Karpas-422 (cell line): ENCODE measurements around the gene SPINK14. TPM values are rescaled to one million over a fixed set of nuclear protein-coding genes. Genes with fewer than 3 reads are reported as not detected.

Source experiments
- DNase-seq: peaks from one replicate; pipeline ENCODE4 v3.0.0-alpha.2; 2015
- H2AFZ ChIP-seq: fragments of 200-600 bp; sonication (generic); 2 replicates; pipeline ENCODE4 v1.6.1; 2014; ENCODE audit warnings: antibody characterized with exemption, low read length, mixed read lengths
- H3K27ac ChIP-seq: fragments of 200-600 bp; sonication (generic); 2 replicates; pipeline ENCODE4 v1.5.1; 2014; ENCODE audit warnings: mild to moderate bottlenecking, low read length, moderate library complexity
- H3K27me3 ChIP-seq: fragments of 200-600 bp; sonication (generic); 2 replicates; pipeline ENCODE4 v1.6.1; 2014; ENCODE audit warnings: low read length, mixed read lengths
- H3K36me3 ChIP-seq: fragments of 200-600 bp; sonication (generic); 2 replicates; pipeline ENCODE4 v1.6.1; 2014; ENCODE audit warnings: low read length, mixed read lengths; ENCODE audit not compliant: insufficient read depth
- H3K4me1 ChIP-seq: fragments of 200-600 bp; sonication (generic); 2 replicates; pipeline ENCODE4 v1.6.1; 2014; ENCODE audit warnings: mild to moderate bottlenecking, low read length, mixed read lengths
- H3K4me2 ChIP-seq: fragments of 200-600 bp; sonication (generic); 2 replicates; pipeline ENCODE4 v1.6.1; 2014; ENCODE audit warnings: low read length, low read depth, mild to moderate bottlenecking; ENCODE audit not compliant: poor library complexity, severe bottlenecking
- H3K4me3 ChIP-seq: fragments of 200-600 bp; sonication (generic); 2 replicates; pipeline ENCODE4 v1.5.1; 2014; ENCODE audit warnings: mild to moderate bottlenecking, antibody characterized with exemption, low read length, mixed read lengths
- H3K79me2 ChIP-seq: fragments of 200-600 bp; sonication (generic); 2 replicates; pipeline ENCODE4 v1.6.1; 2014; ENCODE audit warnings: mild to moderate bottlenecking, low read length, mixed read lengths
- H3K9ac ChIP-seq: fragments of 200-600 bp; sonication (generic); 2 replicates; pipeline ENCODE4 v1.6.0; 2014; ENCODE audit warnings: low read length
- H3K9me2 ChIP-seq: fragments of 200-600 bp; sonication (generic), shearing (Covaris generic); replicated peaks from 2 replicates; pipeline ENCODE4 v1.6.0; 2014; ENCODE audit warnings: mild to moderate bottlenecking, low read length, moderate library complexity; ENCODE audit not compliant: insufficient read depth
- H3K9me3 ChIP-seq: fragments of 300-700, 200-600 bp; sonication (generic); 2 replicates; pipeline ENCODE4 v1.6.1; 2014; ENCODE audit warnings: low read length, mixed read lengths
- H4K20me1 ChIP-seq: fragments of 200-600 bp; sonication (generic); 2 replicates; pipeline ENCODE4 v1.6.1; 2014; ENCODE audit warnings: mild to moderate bottlenecking, antibody characterized with exemption, low read length, low read depth; ENCODE audit not compliant: insufficient read depth
- total RNA-seq: library from RNA; depleted of rRNA; stranded (reverse); fragments of >200 nt; shearing (Covaris generic); gene quantifications from 2 replicates; pipeline ENCODE4 v1.2.3, GENCODE V29; 2014; ENCODE audit warnings: low replicate concordance; rRNA removed

SPINK14 gene
- not detected in 2 replicates for total RNA-seq

GRCh38 chr5:148168246-148168645, at the start of gene SPINK14:
Gene SPINK14, plus strand, starts transcription at chr5:148168546. Its CDS starts 1,187 bp downstream, at chr5:148169733.
- no peaks in the 10 kb centered on the region for H4K20me1 ChIP-seq
- no peaks in the 10 kb centered on the region for H3K79me2 ChIP-seq
- no peaks in the 10 kb centered on the region for H3K9me2 ChIP-seq
- no peak within 1 kb of the TSS for H3K27ac ChIP-seq
- no peak within 1 kb of the TSS for H3K4me3 ChIP-seq
- no peaks in the 10 kb centered on the region for H3K36me3 ChIP-seq
- no peak for DNase-seq
- no peak within 1 kb of the TSS for H3K4me2 ChIP-seq
- no peaks in the 10 kb centered on the region for H3K4me1 ChIP-seq
- no peak within 1 kb of the TSS for H3K9ac ChIP-seq
- no peaks in the 10 kb centered on the region for H3K27me3 ChIP-seq
- no peaks in the 10 kb centered on the region for H3K9me3 ChIP-seq
- no peak within 1 kb of the TSS for H2AFZ ChIP-seq

- Histone ChIP-seq H3K4me3 (no peak overlapping the region), H3K27ac (no peak overlapping the region), H3K27me3 (no peaks in the 10 kb centered on the region), H3K4me2 (no peak overlapping the region), H3K79me2 (no peaks in the 10 kb centered on the region), H3K9ac (no peak overlapping the region), H4K20me1 (no peaks in the 10 kb centered on the region), H3K9me2 (no peaks in the 10 kb centered on the region), H3K4me1 (peaks cover 5% of the 10 kb centered on the region), H2AFZ (no peak overlapping the region), H3K9me3 (no peaks in the 10 kb centered on the region), H3K36me3 (no peaks in the 10 kb centered on the region)
- no peak for DNase-seq
Measured at GRCh38 chr5:148120317-148120716, 48.0 kb upstream of the SPINK14 start.

- Histone ChIP-seq H3K9me2 (no peaks in the 10 kb centered on the region), H3K9me3 (no peaks in the 10 kb centered on the region), H3K4me3 (peak overlapping the region; percentile 1; the same call in 1 of the 2 replicates), H3K9ac (0 out of 2 replicates have a peak overlapping the region, but pooled peaks have one; percentile 23), H3K79me2 (no peaks in the 10 kb centered on the region), H3K36me3 (no peaks in the 10 kb centered on the region), H4K20me1 (no peaks in the 10 kb centered on the region), H3K4me2 (peak overlapping the region; percentile 49), H3K27me3 (no peaks in the 10 kb centered on the region), H3K27ac (no peak overlapping the region), H2AFZ (no peak overlapping the region), H3K4me1 (peaks cover 15% of the 10 kb centered on the region)
- peak; percentile 79 for DNase-seq
Measured at GRCh38 chr5:148125641-148126040, 42.7 kb upstream of the SPINK14 start.

- no peak for DNase-seq
- Histone ChIP-seq H3K79me2 (no peaks in the 10 kb centered on the region), H3K9ac (no peak overlapping the region), H3K4me3 (no peak overlapping the region), H2AFZ (no peak overlapping the region), H3K4me1 (no peaks in the 10 kb centered on the region), H3K27me3 (no peaks in the 10 kb centered on the region), H3K4me2 (no peak overlapping the region), H3K36me3 (no peaks in the 10 kb centered on the region), H3K9me3 (no peaks in the 10 kb centered on the region), H4K20me1 (no peaks in the 10 kb centered on the region), H3K27ac (no peak overlapping the region), H3K9me2 (no peaks in the 10 kb centered on the region)
Measured at GRCh38 chr5:148135091-148136048, 33.0 kb upstream of the SPINK14 start.

GRCh38 chr5:148140846-148141245, 27.5 kb upstream of the SPINK14 start:
- no peaks in the 10 kb centered on the region for H3K27me3 ChIP-seq
- no peak for DNase-seq

GRCh38 chr5:148141645-148142044, 26.7 kb upstream of the SPINK14 start:
- Histone ChIP-seq H3K4me2 (no peak overlapping the region), H3K79me2 (no peaks in the 10 kb centered on the region), H3K4me1 (no peaks in the 10 kb centered on the region), H3K9me2 (no peaks in the 10 kb centered on the region), H3K9me3 (no peaks in the 10 kb centered on the region), H2AFZ (no peak overlapping the region), H3K4me3 (no peak overlapping the region), H3K9ac (no peak overlapping the region), H3K27me3 (no peaks in the 10 kb centered on the region), H3K27ac (no peak overlapping the region), H3K36me3 (no peaks in the 10 kb centered on the region), H4K20me1 (no peaks in the 10 kb centered on the region)
- no peak for DNase-seq

More at GRCh38 chr5:148140846-148141245, 27.5 kb upstream of the SPINK14 start:
- Histone ChIP-seq H3K4me3 (no peak overlapping the region), H4K20me1 (no peaks in the 10 kb centered on the region), H3K4me1 (no peaks in the 10 kb centered on the region), H2AFZ (no peak overlapping the region), H3K4me2 (no peak overlapping the region), H3K27ac (no peak overlapping the region), H3K79me2 (no peaks in the 10 kb centered on the region), H3K9me3 (no peaks in the 10 kb centered on the region), H3K36me3 (no peaks in the 10 kb centered on the region), H3K9me2 (no peaks in the 10 kb centered on the region), H3K9ac (no peak overlapping the region)

- Histone ChIP-seq H2AFZ (no peak overlapping the region), H3K9me3 (no peaks in the 10 kb centered on the region), H3K9me2 (no peaks in the 10 kb centered on the region), H3K79me2 (no peaks in the 10 kb centered on the region), H3K27me3 (no peaks in the 10 kb centered on the region), H3K27ac (no peak overlapping the region), H3K4me2 (no peak overlapping the region), H3K36me3 (no peaks in the 10 kb centered on the region), H3K4me1 (no peaks in the 10 kb centered on the region), H3K9ac (no peak overlapping the region), H3K4me3 (no peak overlapping the region), H4K20me1 (no peaks in the 10 kb centered on the region)
- DNase-seq: no peak
Measured at GRCh38 chr5:148145916-148146315, 22.4 kb upstream of the SPINK14 start.

- H4K20me1 ChIP-seq: no peaks in the 10 kb centered on the region
- no peak overlapping the region for H2AFZ ChIP-seq
- no peak overlapping the region for H3K4me3 ChIP-seq
- H3K9me3 ChIP-seq: no peaks in the 10 kb centered on the region
- no peak for DNase-seq
- H3K9me2 ChIP-seq: no peaks in the 10 kb centered on the region
- no peaks in the 10 kb centered on the region for H3K27me3 ChIP-seq
- H3K4me2 ChIP-seq: no peak overlapping the region
- no peak overlapping the region for H3K9ac ChIP-seq
- no peaks in the 10 kb centered on the region for H3K36me3 ChIP-seq
- no peaks in the 10 kb centered on the region for H3K4me1 ChIP-seq
- H3K79me2 ChIP-seq: no peaks in the 10 kb centered on the region
- no peak overlapping the region for H3K27ac ChIP-seq
Measured at GRCh38 chr5:148146487-148146886, 21.9 kb upstream of the SPINK14 start.
